K562 (cell line): ENCODE data around the gene ZNF385C. TPM values are rescaled to one million over a fixed set of nuclear protein-coding genes. Genes with fewer than 3 reads are reported as not detected.
A peak's percentile ranks its signal among the peaks of the same experiment; 100 is the strongest.

Experiments
- ATAC-seq: fragments of 200-7000 bp; cut with Tn5 transposase; 3 replicates; pipeline ENCODE4 v1.9.1; 2020; ENCODE audit warnings: moderate library complexity
- BruUV-seq: library from RNA; stranded (reverse); fragments of 400-500 nt; replicated peaks from 2 replicates; lab custom pipeline; 2021; lab: Mats Ljungman, UMichigan
- CTCF ChIA-PET: fragments of 300-600 bp; formaldehyde crosslinking; extraction: SDS; loops from one replicate; lab custom pipeline; 2021; ENCODE audit warnings: low intra/inter-chr PET ratio; lab: Yijun Ruan, JAX
- POLR2A ChIA-PET: fragments of 300-600, 350-650 bp; sonication (Branson Sonifier 250); formaldehyde crosslinking; extraction: SDS; loops from one replicate; lab custom pipeline; 2021; ENCODE audit warnings: antibody characterized with exemption, inconsistent platforms; lab: Yijun Ruan, JAX
- DNase-seq, 4 experiments: peaks; one replicate each; pipeline versions ENCODE4 v3.0.0 to v3.0.0-alpha.2; 2011 to 2018; ENCODE audit warnings: low spot score in 3 of 4, mixed read lengths in 3 of 4; ENCODE audit errors: extremely low read depth in 1 of 4
- FAIRE-seq: peaks from 2 replicates; lab custom pipeline; 2011; peaks lifted over from hg19 to GRCh38; lab: Jason Lieb, UNC
- H2AFZ ChIP-seq: 2 replicates; pipeline ENCODE4 v1.6.0; 2011; ENCODE audit warnings: low read depth, low read length, control low read depth, inconsistent platforms
- H3K27ac ChIP-seq: fragments of 200-600 bp; 3 replicates; pipeline ENCODE4 v1.8.0; 2011; ENCODE audit warnings: low read depth, mild to moderate bottlenecking, control low read depth, inconsistent platforms, low read length, moderate library complexity, mixed read lengths; ENCODE audit errors: extremely low read depth
- H3K27me3 ChIP-seq, 2 experiments: fragments of 300-600 bp in 1 of 2; 2 replicates in 1 of 2; 3 replicates in 1 of 2; pipeline versions ENCODE4 v1.6.0 to v1.8.0; 2011; ENCODE audit warnings: inconsistent platforms in 2 of 2, low read length in 2 of 2, mild to moderate bottlenecking in 1 of 2, mixed read lengths in 1 of 2, moderate library complexity in 1 of 2; ENCODE audit not compliant: control insufficient read depth in 2 of 2, insufficient read depth in 2 of 2
- H3K36me3 ChIP-seq: fragments of 300-600 bp; 3 replicates; pipeline ENCODE4 v1.8.0; 2011; ENCODE audit warnings: mild to moderate bottlenecking, low read length, inconsistent platforms; ENCODE audit not compliant: control insufficient read depth, insufficient read depth
- H3K4me1 ChIP-seq, 2 experiments: fragments of 200-600 bp in 1 of 2; replicated peaks in 1 of 2; 2 replicates in 1 of 2; 3 replicates in 1 of 2; pipeline versions ENCODE4 v1.5.1 to v1.8.0; 2011; ENCODE audit warnings: inconsistent platforms in 2 of 2, low read length in 2 of 2, mild to moderate bottlenecking in 1 of 2, mixed read lengths in 1 of 2, moderate library complexity in 1 of 2; ENCODE audit not compliant: control insufficient read depth in 2 of 2, insufficient read depth in 2 of 2
- H3K4me2 ChIP-seq: 2 replicates; pipeline ENCODE4 v1.6.1; 2011; ENCODE audit warnings: low read length, control low read depth, inconsistent platforms, mixed read lengths; ENCODE audit not compliant: insufficient read depth
- H3K4me3 ChIP-seq: fragments of 200-600 bp; sonication (generic), shearing (Covaris generic); 2 replicates; pipeline ENCODE4 v1.5.1; 2016; ENCODE audit warnings: control low read depth, inconsistent platforms
- H3K79me2 ChIP-seq: fragments of 200-600 bp; 3 replicates; pipeline ENCODE4 v1.8.0; 2011; ENCODE audit warnings: low read length, inconsistent platforms; ENCODE audit not compliant: control insufficient read depth, insufficient read depth
- H3K9ac ChIP-seq, 2 experiments: 2 replicates each; pipeline versions ENCODE4 v1.6.0 to v1.6.1; 2011; ENCODE audit warnings: low read depth in 2 of 2, low read length in 2 of 2, control low read depth in 1 of 2, inconsistent platforms in 1 of 2, mild to moderate bottlenecking in 1 of 2, mixed read lengths in 1 of 2; ENCODE audit not compliant: insufficient read depth in 1 of 2
- H3K9me1 ChIP-seq: one replicate; pipeline ENCODE4 v1.6.0; 2011; ENCODE audit warnings: inconsistent platforms, mild to moderate bottlenecking, low read length, moderate library complexity; ENCODE audit not compliant: control insufficient read depth, insufficient read depth
- H3K9me3 ChIP-seq: replicated peaks from 2 replicates; pipeline ENCODE4 v1.5.1; 2011; ENCODE audit warnings: low read depth, low read length, inconsistent platforms; ENCODE audit not compliant: control insufficient read depth, insufficient read depth
- H4K20me1 ChIP-seq: replicated peaks from 2 replicates; pipeline ENCODE4 v1.6.1; 2011; ENCODE audit warnings: low read length, inconsistent platforms, mixed read lengths; ENCODE audit not compliant: control insufficient read depth, insufficient read depth
- CTBP1 ChIP-seq: fragments of 450-650 bp; IDR thresholded peaks from 2 replicates; pipeline ENCODE4 v1.6.1; 2016; ENCODE audit warnings: borderline replicate concordance
- PHF8 ChIP-seq: fragments of 200-600 bp; sonication (generic); IDR thresholded peaks from 2 replicates; pipeline ENCODE4 v1.6.1; 2012; ENCODE audit warnings: mixed run types, mild to moderate bottlenecking, inconsistent platforms, low read length, moderate library complexity, borderline replicate concordance
- POLR2G ChIP-seq: fragments of 200-400 bp; formaldehyde crosslinking; IDR thresholded peaks from 2 replicates; pipeline ENCODE4 v1.6.1; 2017; ENCODE audit warnings: low read depth, mild to moderate bottlenecking, antibody characterized with exemption, low read length, moderate library complexity
- WGBS: fragments of 100-300 bp; shearing (Covaris generic); methylation state at CpG from one replicate; pipeline ENCODE4 v1.1.6; 2016; ENCODE audit warnings: low coverage, mixed read lengths; ENCODE audit not compliant: insufficient coverage; ENCODE audit errors: missing lambda C conversion rate; 5-methylcytosine and 5-hydroxymethylcytosine counted together
- in situ Hi-C: fragments of 300-500 bp; cut with MboI; formaldehyde crosslinking; loops from 4 replicates; pipeline ENCODE4 v1.15.0; 2018; ENCODE audit warnings: inconsistent platforms, mixed read lengths
- intact Hi-C: fragments of 100-400 bp; cut with micrococcal nuclease; formaldehyde crosslinking; loops from 2 replicates; pipeline ENCODE4 v1.14.2; 2022
- polyA plus RNA-seq, 8 experiments: library from polyadenylated mRNA; depleted of rRNA in 4 of 8; stranded (reverse) in 5 of 8; unstranded in 3 of 8; fragments of >200 nt; fragmentation: Nextera tagmentation in 2 of 8; fragmentation: Illumina TruSeq in 1 of 8; extraction: Ambion mirVana in 2 of 8; extraction: Trizol in 1 of 8; gene quantifications; 2 replicates each; pipeline versions ENCODE4 v1.2.1 to v1.2.3, GENCODE V29; 2011 to 2014; ENCODE audit warnings: inconsistent platforms in 1 of 8, missing spikeins in 1 of 8
- total RNA-seq, 7 experiments: library from RNA; depleted of rRNA in 6 of 7; stranded (reverse); fragments of >200 nt in 6 of 7; fragmentation: Illumina TruSeq in 2 of 7; extraction: Trizol in 2 of 7; gene quantifications; 2 replicates each; pipeline versions ENCODE4 v1.2.1 to v1.2.3, GENCODE V29; 2011 to 2021; ENCODE audit warnings: low replicate concordance in 1 of 7
- TF ChIP-seq, protein P1 (sequence below): fragments of 150-350 bp; conservative IDR thresholded peaks from 2 replicates; pipeline ENCODE4 v1.6.1; 2014; ENCODE audit warnings: low read length
- TF ChIP-seq, protein P2 (sequence below): fragments of 200-800 bp; sonication (Bioruptor generic); IDR thresholded peaks from 2 replicates; pipeline ENCODE4 v1.6.1; 2017; ENCODE audit warnings: missing genetic modification characterization, missing compliant biosample characterization
- TF ChIP-seq, protein P3 (sequence below), 3 experiments: fragments of 200-800 bp in 1 of 3; sonication (Bioruptor generic) in 1 of 3; sonication (generic) in 1 of 3; formaldehyde crosslinking in 1 of 3; IDR thresholded peaks; 2 replicates each; pipeline versions ENCODE4 v1.6.1 to v1.8.0; 2016 to 2022; ENCODE audit warnings: mild to moderate bottlenecking in 2 of 3, missing compliant biosample characterization in 2 of 3, missing genetic modification characterization in 2 of 3, missing genetic modification reagents in 1 of 3

ZNF385C gene
- total and polyA plus RNA-seq, 9 of the 15 experiments (the other 6 are each of a cell fraction or from before 2014, with no cell fraction given), result 0.03 to 0.35 (median 0.18) TPM; not detected in 1

DNA sequence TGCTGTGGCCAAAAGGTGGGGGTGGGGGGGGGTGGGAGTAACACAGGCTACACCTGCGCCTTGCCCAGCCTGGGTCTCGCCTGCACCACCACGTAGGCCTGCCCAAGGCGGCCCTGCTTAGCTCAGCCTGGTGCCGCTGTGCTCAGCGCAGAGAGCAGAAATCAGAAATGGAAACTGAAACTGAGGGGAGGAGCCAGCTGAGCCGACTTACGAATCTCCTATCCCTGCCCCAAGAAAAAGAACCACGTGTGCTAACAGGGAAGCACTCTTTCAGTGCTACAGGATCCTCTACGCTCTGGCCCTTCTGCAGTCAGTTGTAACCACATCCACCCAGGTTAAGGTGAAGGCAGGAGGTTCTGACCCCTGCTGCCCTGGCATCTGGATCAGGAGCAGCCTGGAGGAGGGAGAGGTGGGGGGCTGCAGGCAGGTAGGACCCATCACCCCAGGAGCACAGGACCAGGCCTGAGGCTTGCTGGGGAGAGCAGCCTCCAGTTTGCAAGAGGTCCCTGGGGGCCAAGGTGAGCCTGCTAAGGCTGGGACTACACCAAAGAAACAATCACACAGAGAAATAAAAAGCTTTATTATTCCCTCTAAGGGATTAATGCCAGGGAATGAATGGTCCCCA is 14.4 kb upstream of the ZNF385C start, which contains the start of gene DHX58 (continued):
- TF ChIP-seq, protein P1, sequence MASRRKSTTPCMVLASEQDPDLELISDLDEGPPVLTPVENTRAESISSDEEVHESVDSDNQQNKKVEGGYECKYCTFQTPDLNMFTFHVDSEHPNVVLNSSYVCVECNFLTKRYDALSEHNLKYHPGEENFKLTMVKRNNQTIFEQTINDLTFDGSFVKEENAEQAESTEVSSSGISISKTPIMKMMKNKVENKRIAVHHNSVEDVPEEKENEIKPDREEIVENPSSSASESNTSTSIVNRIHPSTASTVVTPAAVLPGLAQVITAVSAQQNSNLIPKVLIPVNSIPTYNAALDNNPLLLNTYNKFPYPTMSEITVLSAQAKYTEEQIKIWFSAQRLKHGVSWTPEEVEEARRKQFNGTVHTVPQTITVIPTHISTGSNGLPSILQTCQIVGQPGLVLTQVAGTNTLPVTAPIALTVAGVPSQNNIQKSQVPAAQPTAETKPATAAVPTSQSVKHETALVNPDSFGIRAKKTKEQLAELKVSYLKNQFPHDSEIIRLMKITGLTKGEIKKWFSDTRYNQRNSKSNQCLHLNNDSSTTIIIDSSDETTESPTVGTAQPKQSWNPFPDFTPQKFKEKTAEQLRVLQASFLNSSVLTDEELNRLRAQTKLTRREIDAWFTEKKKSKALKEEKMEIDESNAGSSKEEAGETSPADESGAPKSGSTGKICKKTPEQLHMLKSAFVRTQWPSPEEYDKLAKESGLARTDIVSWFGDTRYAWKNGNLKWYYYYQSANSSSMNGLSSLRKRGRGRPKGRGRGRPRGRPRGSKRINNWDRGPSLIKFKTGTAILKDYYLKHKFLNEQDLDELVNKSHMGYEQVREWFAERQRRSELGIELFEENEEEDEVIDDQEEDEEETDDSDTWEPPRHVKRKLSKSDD, result no peak
- peak; percentile 52; the same call in 1 of the 2 replicates for TF ChIP-seq PHF8

DNA sequence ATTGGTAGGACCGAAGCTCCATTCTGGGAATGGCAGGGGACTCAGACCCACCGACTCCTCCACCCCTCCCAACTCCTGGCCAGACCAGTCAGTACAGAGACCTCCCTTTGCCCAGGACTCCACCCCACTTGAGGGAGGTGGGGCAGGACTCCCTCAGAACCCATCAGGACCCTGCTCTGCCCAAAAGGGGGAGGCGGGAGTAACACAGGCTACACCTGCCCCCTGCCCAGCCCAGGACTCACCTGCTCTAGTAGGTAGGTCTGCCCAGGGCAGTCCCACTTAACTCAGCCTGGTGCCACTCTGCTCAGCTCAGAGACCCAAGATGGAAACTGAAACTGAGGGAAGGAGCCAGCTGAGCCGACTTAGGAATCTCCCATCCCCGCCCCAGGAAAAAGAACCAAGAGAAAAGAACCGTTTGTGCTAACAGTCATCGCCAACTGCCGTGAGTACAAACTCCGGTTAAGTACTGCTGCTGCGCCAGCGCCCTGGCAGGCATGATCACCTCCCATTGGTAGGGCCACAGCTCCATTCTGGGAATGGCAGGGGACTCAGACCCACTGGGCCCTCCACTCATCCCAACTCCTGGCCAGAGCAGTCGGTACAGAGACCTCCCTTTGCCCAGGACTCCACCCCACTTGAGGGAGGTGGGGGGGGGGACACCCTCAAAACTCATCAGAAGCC is 13.7 kb upstream of the ZNF385C start:
- Histone ChIP-seq H3K4me2 (peak overlapping the region; percentile 69), H2AFZ (peak overlapping the region; percentile 64; the same call in 1 of the 2 replicates), H3K9ac (peak overlapping the region; percentile 27 to 88; a peak in 3 of 4 replicates), H3K27ac (0 out of 3 replicates have a peak overlapping the region, but pooled peaks have one; percentile 27), H3K27me3 (no peaks in the 10 kb centered on the region), H3K9me1 (no peaks in the 10 kb centered on the region), H4K20me1 (no peaks in the 10 kb centered on the region), H3K9me3 (no peaks in the 10 kb centered on the region), H3K4me3 (no peak overlapping the region), H3K36me3 (peaks cover 34% of the 10 kb centered on the region; the same call in 2 of the 3 replicates), H3K79me2 (no peaks in the 10 kb centered on the region), H3K4me1 (peaks cover 12 to 58% of the 10 kb centered on the region in 2 experiments; a peak in 4 of 5 replicates)
- in situ Hi-C loops, result loop anchor here (5.0 to 25.0 kb wide), 3 partner anchors 85 to 375 kb away; partner anchors contain the start of gene HAP1
- peak; percentile 7 for ATAC-seq
- WGBS, result 46% methylated on average over 10 of the region's 12 CpGs
- DNase-seq, result no peak
- ChIA-PET POLR2A (interaction anchor here (0.9 to 2.0 kb wide), 3 partner anchors 8 to 147 kb away, joined by 3 to 6 read pairs (median 3); partner anchors contain the start of genes DNAJC7 and KAT2A), CTCF (interaction anchor here (1.2 to 1.5 kb wide), 2 partner anchors 45 to 88 kb away, joined by 3 to 4 read pairs; no protein-coding TSS in a partner anchor)
- no peak for FAIRE-seq
- TF ChIP-seq, protein P2, sequence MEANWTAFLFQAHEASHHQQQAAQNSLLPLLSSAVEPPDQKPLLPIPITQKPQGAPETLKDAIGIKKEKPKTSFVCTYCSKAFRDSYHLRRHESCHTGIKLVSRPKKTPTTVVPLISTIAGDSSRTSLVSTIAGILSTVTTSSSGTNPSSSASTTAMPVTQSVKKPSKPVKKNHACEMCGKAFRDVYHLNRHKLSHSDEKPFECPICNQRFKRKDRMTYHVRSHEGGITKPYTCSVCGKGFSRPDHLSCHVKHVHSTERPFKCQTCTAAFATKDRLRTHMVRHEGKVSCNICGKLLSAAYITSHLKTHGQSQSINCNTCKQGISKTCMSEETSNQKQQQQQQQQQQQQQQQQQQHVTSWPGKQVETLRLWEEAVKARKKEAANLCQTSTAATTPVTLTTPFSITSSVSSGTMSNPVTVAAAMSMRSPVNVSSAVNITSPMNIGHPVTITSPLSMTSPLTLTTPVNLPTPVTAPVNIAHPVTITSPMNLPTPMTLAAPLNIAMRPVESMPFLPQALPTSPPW, result peak; percentile 76
- no peak for TF ChIP-seq CTBP1
- 0 out of 2 replicates have a peak, but pooled peaks have one; percentile 15 for TF ChIP-seq POLR2G
- TF ChIP-seq, protein P3, sequence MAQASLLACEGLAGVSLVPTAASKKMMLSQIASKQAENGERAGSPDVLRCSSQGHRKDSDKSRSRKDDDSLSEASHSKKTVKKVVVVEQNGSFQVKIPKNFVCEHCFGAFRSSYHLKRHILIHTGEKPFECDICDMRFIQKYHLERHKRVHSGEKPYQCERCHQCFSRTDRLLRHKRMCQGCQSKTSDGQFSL (CRISPR knock-in tag; IDR thresholded peaks at IDR 0.05), result no peak
- TF ChIP-seq, protein P3 (tag; IDR thresholded peaks at IDR 0.05), result 0 out of 4 replicates have a peak, but pooled peaks of 1 of the 2 experiments have one; percentile 52
- intact Hi-C loops, result no loop called here
- no TSS peak for BruUV-seq
